HG03521 (cell line): Measurements from ENCODE around the gene SPSB3.
"Not testable (repeated sequence)": the region's sequence is repeated elsewhere in the genome, so short reads cannot be mapped to it uniquely, and the experiment has no call there.

Experiments
- ATAC-seq: cut with Tn5 transposase; IDR thresholded peaks from one replicate; pipeline ENCODE4 v1.9.1; 2021; ENCODE audit warnings: mild to moderate bottlenecking, moderate library complexity; ENCODE audit not compliant: unreplicated experiment

The SPSB3 gene

GRCh38 chr16:1817276-1817589, 34.9 kb upstream of the SPSB3 start:
- no peak for ATAC-seq

GRCh38 chr16:1816396-1817275, 34.3 kb upstream of the SPSB3 start:
- no peak for ATAC-seq

GRCh38 chr16:1815461-1815860, 33.1 kb upstream of the SPSB3 start:
- no peak for ATAC-seq

- no peak for ATAC-seq
Measured at GRCh38 chr16:1812732-1813163, 30.4 kb upstream of the SPSB3 start.

- ATAC-seq = no peak
Measured at GRCh38 chr16:1810536-1810935, 28.2 kb upstream of the SPSB3 start.

DNA sequence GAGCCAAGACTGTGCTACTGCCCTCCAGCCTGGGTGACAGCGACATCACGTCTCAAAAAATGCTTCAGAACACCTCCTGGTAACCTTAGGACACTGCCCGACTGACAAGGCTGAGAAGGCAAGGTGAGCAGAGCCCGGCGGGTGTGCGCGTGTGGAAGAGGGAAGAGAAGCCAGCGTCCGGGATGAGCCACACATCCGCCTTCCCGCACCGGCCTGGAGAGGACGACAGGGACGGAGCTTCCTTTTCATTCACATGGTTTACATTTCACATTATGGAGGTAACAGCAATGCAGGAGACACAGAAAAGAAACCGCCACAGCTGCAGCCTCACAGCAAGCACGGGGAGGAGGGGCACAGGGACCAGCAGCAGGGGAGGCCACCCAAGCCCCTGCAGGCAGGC, 27.7 kb upstream of the SPSB3 start:
- ATAC-seq = no peak

DNA sequence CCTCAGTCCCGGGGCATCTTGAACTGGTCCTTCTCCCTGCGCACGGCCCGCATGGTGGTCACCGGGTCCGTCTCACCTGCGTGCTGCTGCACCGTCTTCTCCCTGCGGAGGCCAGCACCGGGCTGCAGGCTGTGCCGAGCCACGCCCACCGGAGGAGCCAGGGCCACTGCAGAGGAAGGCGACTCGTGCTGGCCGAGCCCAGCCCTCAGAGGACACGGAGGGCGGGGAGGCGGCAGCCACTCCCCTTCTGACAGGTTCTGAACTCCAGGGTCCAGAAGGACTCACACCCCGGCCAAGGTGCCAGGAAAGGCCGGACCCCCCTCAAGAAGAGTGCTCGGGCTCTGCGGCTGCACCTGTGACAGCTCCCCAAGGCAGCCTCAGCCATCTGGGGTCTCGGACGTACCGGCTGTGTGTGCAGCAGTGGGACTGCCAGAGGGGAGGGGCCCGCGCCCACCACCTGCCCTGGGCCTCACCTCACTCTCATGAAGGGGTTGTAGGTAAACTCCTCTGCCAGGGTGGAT, 27.0 kb upstream of the SPSB3 start:
- no peak for ATAC-seq

DNA sequence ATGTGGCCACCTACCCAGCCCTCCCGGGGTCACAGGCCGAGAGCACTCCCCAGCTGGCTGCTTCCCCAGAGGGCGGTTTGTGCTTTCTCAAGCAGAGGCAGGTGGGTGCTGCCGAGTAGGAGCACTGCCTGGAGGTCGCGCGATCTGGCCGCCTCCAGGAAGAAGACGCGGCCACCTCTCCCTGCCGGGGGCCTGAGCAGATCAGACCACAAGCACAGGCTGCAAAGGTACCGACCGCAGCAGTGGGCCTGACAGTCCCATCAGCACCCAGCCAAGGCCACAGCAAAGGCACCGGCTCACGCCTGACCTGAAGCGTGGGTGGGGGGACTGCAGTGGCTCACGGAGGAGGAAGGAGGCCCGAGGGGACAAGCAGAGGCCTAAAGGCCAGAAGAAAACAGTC, 26.3 kb upstream of the SPSB3 start:
- no peak for ATAC-seq

GRCh38 chr16:1807626-1808025, 25.3 kb upstream of the SPSB3 start:
- no peak for ATAC-seq

DNA sequence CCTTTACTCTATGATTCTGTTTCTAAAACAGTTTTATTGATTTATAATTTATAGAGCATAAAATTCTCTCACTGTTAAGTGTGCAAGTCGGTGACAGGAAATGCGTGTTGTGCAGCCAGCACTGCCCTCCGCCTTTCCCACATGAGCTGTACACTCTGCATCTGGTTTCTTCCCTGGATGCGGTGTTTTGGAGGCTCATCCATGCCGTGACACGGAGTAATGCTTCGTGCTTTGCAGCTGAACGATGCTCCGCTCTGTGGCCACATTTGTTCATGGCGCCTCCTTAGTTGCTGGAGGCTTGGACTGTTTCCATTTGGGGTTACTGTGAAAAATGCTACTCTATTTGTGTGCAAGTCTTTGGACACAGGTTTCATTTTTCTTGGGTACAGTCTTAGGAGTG, 18.3 kb upstream of the SPSB3 start:
- no peak for ATAC-seq

- not testable (repeated sequence) for ATAC-seq
Measured at GRCh38 chr16:1799263-1799662, 16.9 kb upstream of the SPSB3 start.

- ATAC-seq = no peak
Measured at GRCh38 chr16:1794908-1795666, 12.7 kb upstream of the SPSB3 start.

DNA sequence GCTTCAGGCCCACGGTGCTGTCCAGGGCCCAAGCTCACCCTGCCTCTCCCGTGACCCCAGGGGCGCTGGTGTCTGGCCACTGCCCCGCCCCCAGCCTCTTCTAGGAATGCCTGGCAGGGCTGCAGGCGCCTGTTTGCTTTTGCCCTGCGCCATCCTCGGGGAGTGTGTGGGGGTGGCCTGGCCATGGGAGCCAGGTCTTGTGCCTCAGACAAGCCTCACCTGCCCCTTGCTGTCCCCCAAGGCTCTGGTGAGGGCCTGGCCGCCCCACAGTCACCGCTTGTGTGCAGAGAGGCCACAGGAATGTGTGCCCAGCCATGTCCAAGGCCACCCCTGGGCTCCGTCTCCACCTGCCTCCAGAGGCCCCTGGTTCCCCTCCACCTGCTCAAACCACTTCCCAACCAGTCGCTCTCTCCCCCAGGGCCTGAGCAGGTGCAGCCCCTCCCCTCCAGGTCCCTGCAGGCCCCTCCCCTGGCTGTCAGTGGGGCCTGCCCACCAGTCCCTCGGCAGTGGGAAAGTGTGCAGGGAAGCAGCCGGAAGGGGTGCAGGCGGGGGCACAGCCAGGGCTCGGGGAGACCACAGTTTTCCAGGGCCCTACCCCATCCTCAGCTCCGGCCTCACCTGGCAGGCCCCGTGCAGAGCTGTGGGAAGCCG, 12.0 kb upstream of the SPSB3 start:
- ATAC-seq = no peak

- no peak for ATAC-seq
Measured at GRCh38 chr16:1793578-1794220, 11.3 kb upstream of the SPSB3 start, which contains the start of gene IGFALS. Gene IGFALS, minus strand, starts transcription at chr16:1793705. Its CDS starts 53 bp downstream, at chr16:1793652.

DNA sequence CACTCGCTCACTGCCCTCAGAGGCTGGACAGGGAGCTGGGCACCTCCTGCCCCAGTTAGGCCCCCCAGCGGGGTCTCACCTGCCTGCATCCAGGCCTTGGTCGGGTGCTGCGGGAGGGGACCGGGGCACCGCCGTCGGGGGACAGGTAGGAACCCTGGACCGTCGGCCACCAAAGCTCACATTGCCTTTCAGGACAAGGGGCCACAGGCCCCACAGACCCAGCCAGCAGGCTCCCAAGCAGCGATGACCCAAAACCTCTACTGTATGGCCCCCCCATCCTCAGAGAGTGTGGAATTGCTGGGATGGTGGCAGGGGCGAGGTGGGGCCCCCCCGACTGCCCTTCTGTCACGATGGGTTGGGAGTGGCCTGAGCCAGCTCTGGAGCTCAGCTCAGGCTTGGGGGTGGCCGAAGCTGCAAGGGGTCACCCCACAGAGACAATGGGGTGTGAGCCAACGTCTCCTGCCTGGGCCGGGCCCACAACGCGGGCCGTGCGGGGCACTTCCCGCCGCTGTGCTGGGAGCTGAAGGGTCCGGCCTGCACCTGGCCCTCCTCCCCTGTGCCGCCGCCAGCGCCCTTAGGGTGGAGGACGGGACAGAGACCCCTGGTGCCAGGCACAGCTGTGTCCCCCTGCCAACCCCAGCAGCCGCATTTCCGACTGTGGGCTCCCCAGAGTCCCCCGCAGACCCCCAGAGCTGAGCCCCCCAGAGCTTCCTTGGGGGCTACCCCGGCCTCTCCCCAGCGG, 10.6 kb upstream of the SPSB3 start:
- ATAC-seq = no peak

- no peak for ATAC-seq
Measured at GRCh38 chr16:1791943-1792812, 9.8 kb upstream of the SPSB3 start.

DNA sequence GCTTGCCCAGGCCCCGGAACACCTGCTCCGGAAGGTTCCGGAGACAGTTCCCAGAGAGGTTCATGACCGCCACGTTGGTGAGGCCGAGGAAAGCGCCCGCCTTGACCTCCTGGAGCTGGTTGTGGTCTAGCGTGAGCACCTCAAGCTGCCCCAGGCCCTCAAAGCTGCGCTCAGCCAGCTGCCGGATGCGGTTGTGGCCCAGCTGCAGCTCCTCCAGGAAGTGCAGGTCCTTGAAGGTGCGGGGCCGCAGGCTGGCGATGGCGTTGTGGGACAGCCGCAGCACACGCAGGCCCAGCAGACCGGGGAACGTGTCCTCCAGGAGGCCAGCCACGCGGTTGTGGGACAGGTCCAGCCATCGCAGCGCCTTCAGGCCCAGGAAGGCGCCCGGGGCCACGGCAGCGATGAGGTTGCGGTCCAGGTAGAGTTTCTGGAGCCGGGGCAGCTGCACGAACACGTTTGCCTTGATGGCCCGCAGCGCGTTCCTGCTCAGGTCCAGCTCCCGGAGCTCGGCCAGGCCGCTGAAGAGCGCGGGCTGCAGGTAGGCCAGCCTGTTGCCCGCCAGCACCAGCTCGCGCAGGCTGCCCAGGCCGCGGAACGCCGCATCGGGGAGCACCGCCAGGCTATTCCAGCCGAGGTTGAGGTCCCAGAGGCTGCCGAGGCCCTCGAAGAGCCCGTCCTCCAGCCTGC, 9.0 kb upstream of the SPSB3 start:
- no peak for ATAC-seq

- no peak for ATAC-seq
Measured at GRCh38 chr16:1790611-1791255, 8.4 kb upstream of the SPSB3 start.
